Suprapubic skin (tissue), 4 donors: Measurements from ENCODE around the gene SLC4A7. TPM values are rescaled to one million over a fixed set of nuclear protein-coding genes. Genes with fewer than 3 reads are reported as not detected.
"Not testable (repeated sequence)": the region's sequence is repeated elsewhere in the genome, so short reads cannot be mapped to it uniquely, and the experiment has no call there.

Experiments
- DNase-seq, 2 donors: peaks; one replicate each; pipeline ENCODE4 v3.0.0-alpha.2; 2019; ENCODE audit warnings: low spot score in 2 of 2
- H3K27ac ChIP-seq: fragments of 200-600 bp; sonication (generic); one replicate; pipeline ENCODE4 v1.5.1; 2019
- H3K27me3 ChIP-seq: fragments of 200-600 bp; sonication (generic); one replicate; pipeline ENCODE4 v1.5.1; 2019
- H3K36me3 ChIP-seq: fragments of 200-600 bp; sonication (generic); one replicate; pipeline ENCODE4 v1.5.1; 2019
- H3K4me1 ChIP-seq: fragments of 200-600 bp; sonication (generic); one replicate; pipeline ENCODE4 v1.5.1; 2019
- H3K4me3 ChIP-seq: fragments of 200-600 bp; sonication (generic); one replicate; pipeline ENCODE4 v1.5.1; 2019; ENCODE audit warnings: mild to moderate bottlenecking
- H3K9me3 ChIP-seq: fragments of 200-600 bp; sonication (generic); one replicate; pipeline ENCODE4 v1.5.1; 2019
- EP300 ChIP-seq: sonication (generic); formaldehyde crosslinking; IDR thresholded peaks from one replicate; pipeline ENCODE4 v1.6.1; 2017; ENCODE audit warnings: antibody characterized with exemption
- POLR2A ChIP-seq, 2 donors: fragments of 450-650 bp; IDR thresholded peaks; one replicate each; pipeline ENCODE4 v1.6.1; 2017; ENCODE audit warnings: antibody characterized with exemption in 2 of 2, mild to moderate bottlenecking in 2 of 2, moderate library complexity in 2 of 2
- POLR2AphosphoS5 ChIP-seq, 3 donors: sonication (generic); formaldehyde crosslinking; IDR thresholded peaks; one replicate each; pipeline ENCODE4 v1.6.1; 2017; ENCODE audit warnings: antibody characterized with exemption in 3 of 3
- WGBS: methylation state at CpG from one replicate; pipeline ENCODE4 v1.1.5; 2018; 5-methylcytosine and 5-hydroxymethylcytosine counted together
- total RNA-seq, 4 donors: library from RNA; depleted of rRNA; stranded (reverse); fragments of >200 nt; gene quantifications; one replicate each; pipeline ENCODE4 v1.1.0, GENCODE V29; 2016
- TF ChIP-seq, protein P1 (sequence below), 2 donors: fragments of 200-600 bp in 1 of 2; fragments of 450-650 bp in 1 of 2; sonication (generic) in 1 of 2; IDR thresholded peaks; one replicate each; pipeline ENCODE4 v1.5.1; 2016 to 2019; ENCODE audit warnings: antibody characterized with exemption in 2 of 2, mild to moderate bottlenecking in 1 of 2, moderate library complexity in 1 of 2

Gene SLC4A7
- total RNA-seq, 4 donors from 2014 or later, result 10.9 to 17.5 (median 16.1) TPM

DNA sequence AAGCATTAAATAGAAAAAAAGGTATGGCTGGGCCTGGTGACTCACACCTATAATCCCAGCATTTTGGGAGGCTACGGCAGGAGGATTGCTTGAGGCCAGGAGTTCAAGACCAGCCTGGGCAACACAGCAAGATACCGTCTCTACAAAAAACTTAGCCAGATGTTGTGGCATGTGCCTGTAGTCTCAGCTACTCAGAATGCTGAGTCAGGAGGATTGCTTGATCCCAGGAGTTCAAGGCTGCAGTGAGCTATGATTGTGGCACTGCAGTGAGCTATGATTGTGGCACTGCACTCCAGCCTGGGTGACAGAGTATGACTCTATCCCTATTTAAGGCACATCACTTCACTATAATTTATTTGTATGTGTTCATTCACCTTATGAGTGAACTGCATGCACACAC, 54.3 kb downstream of the SLC4A7 start:
- Histone ChIP-seq H3K4me3 (no peak overlapping the region), H3K4me1 (peaks cover 6% of the 10 kb centered on the region), H3K27me3 (no peaks in the 10 kb centered on the region), H3K9me3 (no peaks in the 10 kb centered on the region), H3K27ac (no peak overlapping the region), H3K36me3 (peaks cover 16% of the 10 kb centered on the region)
- TF ChIP-seq EP300 (no peak), POLR2A (IDR thresholded peaks at IDR 0.05) (no peak), POLR2AphosphoS5 (IDR thresholded peaks at IDR 0.05) (no peak)
- TF ChIP-seq, protein P1, sequence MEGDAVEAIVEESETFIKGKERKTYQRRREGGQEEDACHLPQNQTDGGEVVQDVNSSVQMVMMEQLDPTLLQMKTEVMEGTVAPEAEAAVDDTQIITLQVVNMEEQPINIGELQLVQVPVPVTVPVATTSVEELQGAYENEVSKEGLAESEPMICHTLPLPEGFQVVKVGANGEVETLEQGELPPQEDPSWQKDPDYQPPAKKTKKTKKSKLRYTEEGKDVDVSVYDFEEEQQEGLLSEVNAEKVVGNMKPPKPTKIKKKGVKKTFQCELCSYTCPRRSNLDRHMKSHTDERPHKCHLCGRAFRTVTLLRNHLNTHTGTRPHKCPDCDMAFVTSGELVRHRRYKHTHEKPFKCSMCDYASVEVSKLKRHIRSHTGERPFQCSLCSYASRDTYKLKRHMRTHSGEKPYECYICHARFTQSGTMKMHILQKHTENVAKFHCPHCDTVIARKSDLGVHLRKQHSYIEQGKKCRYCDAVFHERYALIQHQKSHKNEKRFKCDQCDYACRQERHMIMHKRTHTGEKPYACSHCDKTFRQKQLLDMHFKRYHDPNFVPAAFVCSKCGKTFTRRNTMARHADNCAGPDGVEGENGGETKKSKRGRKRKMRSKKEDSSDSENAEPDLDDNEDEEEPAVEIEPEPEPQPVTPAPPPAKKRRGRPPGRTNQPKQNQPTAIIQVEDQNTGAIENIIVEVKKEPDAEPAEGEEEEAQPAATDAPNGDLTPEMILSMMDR (IDR thresholded peaks at IDR 0.05), result no peak
- no peak for DNase-seq
- 97% methylated on average over 2 of the region's 2 CpGs for WGBS

DNA sequence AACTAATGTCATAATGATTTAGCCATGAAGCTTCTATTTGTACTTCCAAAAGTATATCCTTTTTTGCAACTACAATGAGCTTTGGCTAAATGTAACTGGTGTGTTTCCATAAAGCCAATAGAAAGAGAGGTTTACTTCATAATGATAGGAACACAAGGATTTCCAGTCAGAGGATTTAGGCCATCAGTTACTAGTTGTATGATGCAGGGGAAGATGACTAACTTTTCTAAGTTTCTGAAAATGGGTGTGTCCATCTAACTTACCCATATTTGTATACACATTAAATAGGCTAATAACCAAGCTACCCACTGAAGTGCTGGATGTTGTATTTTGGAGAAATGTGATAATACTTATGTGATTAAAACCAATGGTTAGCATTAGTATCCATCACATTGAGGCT, 55.7 kb downstream of the SLC4A7 start:
- Histone ChIP-seq H3K27ac (no peak overlapping the region), H3K4me1 (peaks cover 6% of the 10 kb centered on the region), H3K36me3 (peaks cover 16% of the 10 kb centered on the region), H3K4me3 (no peak overlapping the region), H3K9me3 (no peaks in the 10 kb centered on the region), H3K27me3 (no peaks in the 10 kb centered on the region)
- TF ChIP-seq POLR2AphosphoS5 (IDR thresholded peaks at IDR 0.05), result no peak
- no peak for TF ChIP-seq POLR2A (IDR thresholded peaks at IDR 0.05)
- TF ChIP-seq, protein P1 (IDR thresholded peaks at IDR 0.05), result no peak
- no peak for TF ChIP-seq EP300
- DNase-seq, result no peak

DNA sequence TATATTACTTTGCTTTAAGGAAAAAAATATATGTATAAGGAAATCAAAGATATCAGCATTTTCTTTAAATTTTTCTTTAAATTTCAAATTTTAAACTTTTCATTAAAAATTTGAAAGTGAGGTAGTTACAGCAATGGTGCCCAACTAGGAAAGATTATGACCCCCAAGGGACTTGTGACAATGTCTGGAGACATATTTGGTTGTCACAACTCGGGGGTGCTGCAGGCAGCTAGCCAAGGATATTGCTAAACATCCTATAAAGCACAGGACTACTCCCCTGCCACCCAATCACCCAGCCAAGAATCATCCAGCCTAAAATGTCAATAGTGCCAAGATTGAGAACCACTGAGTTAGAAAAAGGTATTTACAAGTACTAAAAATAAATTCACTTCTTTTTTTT, 57.3 kb downstream of the SLC4A7 start:
- H3K9me3 ChIP-seq, result no peaks in the 10 kb centered on the region
- H3K36me3 ChIP-seq, result peaks cover 11% of the 10 kb centered on the region
- DNase-seq, result no peak
- TF ChIP-seq, protein P1 (IDR thresholded peaks at IDR 0.05), result no peak
- TF ChIP-seq POLR2A (IDR thresholded peaks at IDR 0.05) (no peak), POLR2AphosphoS5 (IDR thresholded peaks at IDR 0.05) (no peak), EP300 (no peak)
- H3K27ac ChIP-seq, result no peak overlapping the region
- peaks cover 6% of the 10 kb centered on the region for H3K4me1 ChIP-seq
- no peak overlapping the region for H3K4me3 ChIP-seq
- WGBS, result 36% methylated on average over 1 of the region's 1 CpG
- H3K27me3 ChIP-seq, result no peaks in the 10 kb centered on the region

GRCh38 chr3:27425896-27426565, 58.2 kb downstream of the SLC4A7 start:
- Histone ChIP-seq H3K36me3 (peaks cover 14% of the 10 kb centered on the region), H3K9me3 (no peaks in the 10 kb centered on the region), H3K27me3 (no peaks in the 10 kb centered on the region), H3K4me3 (no peak overlapping the region), H3K4me1 (peaks cover 4% of the 10 kb centered on the region), H3K27ac (no peak overlapping the region)
- TF ChIP-seq POLR2AphosphoS5 (IDR thresholded peaks at IDR 0.05) (no peak), POLR2A (IDR thresholded peaks at IDR 0.05) (no peak), EP300 (no peak)
- TF ChIP-seq, protein P1 (IDR thresholded peaks at IDR 0.05), result no peak
- WGBS, result 91% methylated on average over 8 of the region's 8 CpGs
- DNase-seq, result no peak

- WGBS, result 94% methylated on average over 13 of the region's 13 CpGs
- H3K36me3 ChIP-seq, result peaks cover 21% of the 10 kb centered on the region
- DNase-seq, H3K4me3 ChIP-seq, H3K9me3 ChIP-seq, H3K27me3 ChIP-seq, H3K4me1 ChIP-seq, H3K27ac ChIP-seq: not testable (repeated sequence)
Measured at GRCh38 chr3:27424812-27425521, 59.2 kb downstream of the SLC4A7 start.
